ENCODE measurements around the gene BAZ2B.

DNA sequence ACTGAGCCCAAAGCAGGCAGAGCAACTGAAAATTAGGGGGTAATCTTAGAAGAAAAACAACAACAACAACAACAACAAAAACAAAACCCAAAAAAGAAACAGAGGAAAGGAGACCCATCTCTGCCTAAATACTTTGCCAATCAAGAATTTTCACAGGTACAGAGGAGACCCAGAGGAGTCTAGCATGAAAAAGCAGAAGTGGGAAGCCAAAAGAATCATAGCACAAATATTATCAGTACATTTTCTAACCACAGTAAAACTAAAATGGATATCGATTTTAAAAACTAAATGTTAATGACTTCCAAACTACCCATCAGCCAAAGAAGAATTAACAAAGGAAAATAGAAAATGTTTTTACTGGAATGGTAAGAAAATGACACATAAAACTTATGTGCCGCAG, 148.1 kb downstream of the BAZ2B start:
- TF ChIP-seq POLR2A (IDR thresholded peaks at IDR 0.05) (no peak), CTCF (IDR thresholded peaks at IDR 0.05 in 8 of 11, conservative IDR thresholded peaks at IDR 0.05 in 3 of 11) (no peak), POLR2AphosphoS5 (IDR thresholded peaks at IDR 0.05) (no peak)
